Measurements from ENCODE around the gene SUPT3H.
"Not testable (repeated sequence)": the region's sequence is repeated elsewhere in the genome, so short reads cannot be mapped to it uniquely, and the experiment has no call there.

- TF ChIP-seq SUZ12 (IDR thresholded peaks at IDR 0.05; ENCODE audit: extremely low read depth, insufficient read depth, insufficient read length); ZNF274 (IDR thresholded peaks at IDR 0.05; ENCODE audit: low read depth, low read length): not testable (repeated sequence)
These were observed 512.5 kb downstream of the SUPT3H start for GRCh38 chr6:44865184-44865583.
